Brain microvascular endothelial cell (primary cell): ENCODE data around the gene MYO10.
A peak's percentile ranks its signal among the peaks of the same experiment; 100 is the strongest.

Source experiments
- DNase-seq: peaks from one replicate; pipeline ENCODE4 v3.0.0-alpha.2; 2020
- H3K27ac ChIP-seq: fragments of 250-450 bp; sonication (Bioruptor Pico); 2 replicates; pipeline ENCODE4 v1.5.1; 2020; ENCODE audit warnings: mild to moderate bottlenecking, moderate library complexity
- H3K27me3 ChIP-seq: fragments of 250-450 bp; sonication (Bioruptor Pico); replicated peaks from 2 replicates; pipeline ENCODE4 v1.5.1; 2020; ENCODE audit warnings: mild to moderate bottlenecking
- H3K36me3 ChIP-seq: fragments of 250-450 bp; sonication (Bioruptor Pico); replicated peaks from 2 replicates; pipeline ENCODE4 v1.5.1; 2020; ENCODE audit warnings: mild to moderate bottlenecking
- H3K4me3 ChIP-seq: 2 replicates; pipeline ENCODE4 v1.5.1; 2011; ENCODE audit warnings: low read depth, mild to moderate bottlenecking, control low read depth, low read length, moderate library complexity
- CTCF ChIP-seq: IDR thresholded peaks from 2 replicates; pipeline ENCODE4 v1.5.1; 2011; ENCODE audit warnings: low read depth, mild to moderate bottlenecking, moderate library complexity, low read length, control low read depth, inconsistent platforms; ENCODE audit errors: missing control alignments
- in situ Hi-C: cut with HindIII; loops from 2 replicates; pipeline ENCODE4 v1.10.0; 2017; ENCODE audit warnings: low sequenced_read_pairs, low pct_ligation_motif_present

The MYO10 gene

GRCh38 chr5:16869821-16870796, 66.0 kb downstream of the MYO10 start:
- in situ Hi-C loops = no loop called here
- DNase-seq = peak; percentile 61

GRCh38 chr5:16867577-16867953, 68.5 kb downstream of the MYO10 start:
- peaks cover 16% of the 10 kb centered on the region for H3K36me3 ChIP-seq
- no peaks in the 10 kb centered on the region for H3K27me3 ChIP-seq
- no peak for TF ChIP-seq CTCF
- peak overlapping the region; percentile 56 for H3K27ac ChIP-seq
- no peak for DNase-seq
- in situ Hi-C loops = no loop called here
- no peak overlapping the region for H3K4me3 ChIP-seq

More at GRCh38 chr5:16869821-16870796, 66.0 kb downstream of the MYO10 start:
- Histone ChIP-seq H3K4me3 (no peak overlapping the region), H3K27ac (peak overlapping the region; percentile 72), H3K27me3 (no peaks in the 10 kb centered on the region), H3K36me3 (peaks cover 37% of the 10 kb centered on the region)
- no peak for TF ChIP-seq CTCF

- Histone ChIP-seq H3K27me3 (no peaks in the 10 kb centered on the region), H3K4me3 (no peak overlapping the region), H3K27ac (peak overlapping the region; percentile 56), H3K36me3 (peaks cover 12% of the 10 kb centered on the region)
- peak; percentile 63 for DNase-seq
- no peak for TF ChIP-seq CTCF
- in situ Hi-C loops = no loop called here
These were observed 69.1 kb downstream of the MYO10 start for GRCh38 chr5:16866795-16867576.

- Histone ChIP-seq H3K4me3 (no peak overlapping the region), H3K27me3 (no peaks in the 10 kb centered on the region), H3K36me3 (peaks cover 11% of the 10 kb centered on the region), H3K27ac (peak overlapping the region; percentile 56)
- DNase-seq = no peak
- in situ Hi-C loops = no loop called here
- no peak for TF ChIP-seq CTCF
These were observed 69.8 kb downstream of the MYO10 start for GRCh38 chr5:16866273-16866672.

- H3K4me3 ChIP-seq = no peak overlapping the region
- H3K36me3 ChIP-seq = peaks cover 4% of the 10 kb centered on the region
- DNase-seq = no peak
- no peak for TF ChIP-seq CTCF
- H3K27me3 ChIP-seq = no peaks in the 10 kb centered on the region
- H3K27ac ChIP-seq = no peak overlapping the region
- in situ Hi-C loops = no loop called here
These were observed 70.9 kb downstream of the MYO10 start for GRCh38 chr5:16865151-16865550.
